Neural progenitor cell (in vitro differentiated cells): Measurements from ENCODE around the gene CHIT1.

ENCODE experiments used
- EZH2 ChIP-seq: fragments of 200-600 bp; sonication (generic); IDR thresholded peaks from 2 replicates; pipeline ENCODE4 v1.6.1; 2017; ENCODE audit warnings: antibody characterized with exemption, mild to moderate bottlenecking, moderate library complexity
- TF ChIP-seq, protein P1 (sequence below): fragments of 200-600 bp; sonication (generic); IDR thresholded peaks from 2 replicates; pipeline ENCODE4 v1.5.1; 2017; ENCODE audit warnings: antibody characterized with exemption, mild to moderate bottlenecking

DNA sequence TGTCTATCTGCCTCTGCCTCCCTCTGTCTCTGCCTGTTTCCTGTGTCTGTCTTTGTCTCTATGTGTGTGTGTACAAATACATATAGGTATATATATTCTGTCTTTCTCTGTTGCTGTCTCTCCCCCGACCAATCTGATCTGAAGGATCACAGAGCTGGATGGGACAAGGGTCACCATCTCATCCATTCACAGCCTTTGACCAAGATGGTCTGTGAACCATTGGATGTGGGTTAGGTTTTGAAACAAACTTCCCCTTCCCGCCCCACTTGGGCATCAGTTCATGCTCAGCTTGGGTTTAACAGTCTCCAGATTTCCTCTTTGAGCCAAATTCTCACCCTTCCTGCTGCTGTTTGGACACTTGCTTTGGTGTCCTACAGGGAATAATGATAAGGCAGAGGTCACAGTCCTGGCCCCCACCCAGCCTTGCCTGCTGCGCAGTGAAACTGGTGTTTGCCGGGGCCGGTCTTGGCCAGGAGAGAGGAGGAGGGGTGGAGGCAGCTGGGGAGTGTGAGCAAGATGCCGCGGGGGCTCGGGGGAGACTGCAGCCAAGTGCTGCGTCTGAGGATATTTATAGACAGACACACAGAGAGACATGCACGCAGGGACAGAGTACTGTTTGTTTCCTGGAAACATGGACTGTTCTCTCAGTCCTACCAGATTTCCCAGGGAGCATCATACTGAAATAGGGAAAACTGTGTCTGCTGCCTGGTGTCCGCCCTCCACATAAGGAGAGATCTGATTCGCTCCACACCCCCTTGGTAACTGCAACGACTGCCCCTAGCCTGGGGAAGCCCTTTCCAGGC, 48.8 kb upstream of the CHIT1 start:
- TF ChIP-seq EZH2: no peak
- TF ChIP-seq, protein P1, sequence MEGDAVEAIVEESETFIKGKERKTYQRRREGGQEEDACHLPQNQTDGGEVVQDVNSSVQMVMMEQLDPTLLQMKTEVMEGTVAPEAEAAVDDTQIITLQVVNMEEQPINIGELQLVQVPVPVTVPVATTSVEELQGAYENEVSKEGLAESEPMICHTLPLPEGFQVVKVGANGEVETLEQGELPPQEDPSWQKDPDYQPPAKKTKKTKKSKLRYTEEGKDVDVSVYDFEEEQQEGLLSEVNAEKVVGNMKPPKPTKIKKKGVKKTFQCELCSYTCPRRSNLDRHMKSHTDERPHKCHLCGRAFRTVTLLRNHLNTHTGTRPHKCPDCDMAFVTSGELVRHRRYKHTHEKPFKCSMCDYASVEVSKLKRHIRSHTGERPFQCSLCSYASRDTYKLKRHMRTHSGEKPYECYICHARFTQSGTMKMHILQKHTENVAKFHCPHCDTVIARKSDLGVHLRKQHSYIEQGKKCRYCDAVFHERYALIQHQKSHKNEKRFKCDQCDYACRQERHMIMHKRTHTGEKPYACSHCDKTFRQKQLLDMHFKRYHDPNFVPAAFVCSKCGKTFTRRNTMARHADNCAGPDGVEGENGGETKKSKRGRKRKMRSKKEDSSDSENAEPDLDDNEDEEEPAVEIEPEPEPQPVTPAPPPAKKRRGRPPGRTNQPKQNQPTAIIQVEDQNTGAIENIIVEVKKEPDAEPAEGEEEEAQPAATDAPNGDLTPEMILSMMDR: no peak
